SK-N-SH (cell line): ENCODE data around the gene FOXF1. TPM values are rescaled to one million over a fixed set of nuclear protein-coding genes. Genes with fewer than 3 reads are reported as not detected.

Experiments used
- CTCF ChIA-PET: fragments of 300-600, 350-600 bp; formaldehyde crosslinking; extraction: SDS; loops from one replicate; lab custom pipeline; 2021; lab: Yijun Ruan, JAX
- POLR2A ChIA-PET: fragments of 350-600 bp; sonication (Branson Sonifier 250); formaldehyde crosslinking; extraction: SDS; loops from one replicate; lab custom pipeline; 2020; ENCODE audit warnings: antibody characterized with exemption, inconsistent platforms; lab: Yijun Ruan, JAX
- DNase-seq: peaks from one replicate; pipeline ENCODE4 v3.0.0; 2012
- H2AFZ ChIP-seq: fragments of 200-600 bp; sonication (generic); 2 replicates; pipeline ENCODE4 v1.8.1; 2016; ENCODE audit warnings: antibody characterized with exemption, mild to moderate bottlenecking, low read depth
- H3F3A ChIP-seq: fragments of 200-600 bp; sonication (generic); replicated peaks from 2 replicates; pipeline ENCODE3; 2016; ENCODE audit warnings: antibody characterized with exemption, mild to moderate bottlenecking; ENCODE audit not compliant: insufficient read depth
- H3K27ac ChIP-seq, 2 experiments: fragments of 200-500 bp in 1 of 2; fragments of 200-600 bp in 1 of 2; sonication (Bioruptor generic) in 1 of 2; sonication (generic), shearing (Covaris generic) in 1 of 2; 2 replicates each; pipeline versions ENCODE4 v1.5.1 to v1.6.1; 2014 to 2016; ENCODE audit warnings: low read depth in 2 of 2, inconsistent platforms in 1 of 2, low read length in 1 of 2, mild to moderate bottlenecking in 1 of 2, mixed read lengths in 1 of 2
- H3K27me3 ChIP-seq: fragments of 200-600 bp; sonication (generic), shearing (Covaris generic); 2 replicates; pipeline ENCODE4 v1.6.1; 2016; ENCODE audit warnings: mixed run types; ENCODE audit not compliant: insufficient read depth
- H3K36me3 ChIP-seq, 2 experiments: fragments of 200-500 bp in 1 of 2; fragments of 200-600 bp in 1 of 2; sonication (Bioruptor generic) in 1 of 2; sonication (generic) in 1 of 2; replicated peaks in 1 of 2; 2 replicates each; pipeline versions ENCODE3 to v1.5.1; 2014 to 2016; ENCODE audit warnings: low read length in 1 of 2, mild to moderate bottlenecking in 1 of 2; ENCODE audit not compliant: insufficient read depth in 2 of 2, control insufficient read depth in 1 of 2
- H3K4me1 ChIP-seq, 2 experiments: fragments of 200-500 bp in 1 of 2; fragments of 200-600 bp in 1 of 2; sonication (Bioruptor generic) in 1 of 2; sonication (generic), shearing (Covaris generic) in 1 of 2; 2 replicates each; pipeline versions ENCODE4 v1.5.1 to v1.6.1; 2014 to 2016; ENCODE audit warnings: low read depth in 1 of 2, low read length in 1 of 2, mixed run types in 1 of 2; ENCODE audit not compliant: insufficient read depth in 2 of 2, control insufficient read depth in 1 of 2
- H3K4me2 ChIP-seq: fragments of 200-600 bp; sonication (generic), shearing (Covaris generic); 2 replicates; pipeline ENCODE4 v1.6.1; 2017; ENCODE audit warnings: mixed run types
- H3K4me3 ChIP-seq, 2 experiments: fragments of 200-500 bp in 1 of 2; fragments of 200-600 bp in 1 of 2; sonication (Bioruptor generic) in 1 of 2; sonication (generic), shearing (Covaris generic) in 1 of 2; 2 replicates each; pipeline versions ENCODE4 v1.5.1 to v1.8.1; 2014 to 2016; ENCODE audit warnings: low read depth in 2 of 2, inconsistent platforms in 1 of 2, low read length in 1 of 2, mild to moderate bottlenecking in 1 of 2, mixed read lengths in 1 of 2, moderate library complexity in 1 of 2
- H3K79me2 ChIP-seq: fragments of 200-600 bp; sonication (generic); 2 replicates; pipeline ENCODE4 v1.8.1; 2017; ENCODE audit warnings: mild to moderate bottlenecking; ENCODE audit not compliant: insufficient read depth
- H3K9ac ChIP-seq: fragments of 200-600 bp; sonication (generic); 2 replicates; pipeline ENCODE4 v1.6.1; 2017; ENCODE audit warnings: mixed run types
- H3K9me2 ChIP-seq: fragments of 200-600 bp; sonication (generic); 2 replicates; pipeline ENCODE4 v1.6.1; 2017; ENCODE audit warnings: mixed run types
- H3K9me3 ChIP-seq: fragments of 200-600 bp; sonication (generic); 2 replicates; pipeline ENCODE4 v1.6.1; 2017; ENCODE audit warnings: mixed run types, mild to moderate bottlenecking, moderate library complexity
- H4K20me1 ChIP-seq: fragments of 200-600 bp; sonication (generic); 2 replicates; pipeline ENCODE4 v1.6.1; 2017; ENCODE audit warnings: mild to moderate bottlenecking, mixed run types; ENCODE audit not compliant: insufficient read depth
- CHD2 ChIP-seq: fragments of 150-350 bp; IDR thresholded peaks from 2 replicates; pipeline ENCODE4 v1.6.1; 2018; ENCODE audit warnings: low read length; ENCODE audit not compliant: partially characterized antibody
- CTCF ChIP-seq: fragments of 200-600 bp; sonication (generic); IDR thresholded peaks from 2 replicates; pipeline ENCODE4 v1.6.1; 2017; ENCODE audit warnings: antibody characterized with exemption, mild to moderate bottlenecking, moderate library complexity
- EP300 ChIP-seq, 2 experiments: IDR thresholded peaks; 2 replicates each; pipeline versions ENCODE4 v1.4.0 to v1.6.1; 2012; ENCODE audit warnings: borderline replicate concordance in 1 of 2, low read depth in 1 of 2, low read length in 1 of 2
- FOXM1 ChIP-seq: IDR thresholded peaks from 2 replicates; pipeline ENCODE4 v1.4.0; 2012; ENCODE audit warnings: low read depth, mild to moderate bottlenecking
- GABPA ChIP-seq: IDR thresholded peaks from 2 replicates; pipeline ENCODE4 v1.4.0; 2012; ENCODE audit warnings: low read depth, mild to moderate bottlenecking
- JUND ChIP-seq: IDR thresholded peaks from 2 replicates; pipeline ENCODE4 v1.4.0; 2012
- MAX ChIP-seq: IDR thresholded peaks from 2 replicates; pipeline ENCODE4 v1.4.0; 2012; ENCODE audit warnings: low read depth
- MEF2A ChIP-seq: IDR thresholded peaks from 2 replicates; pipeline ENCODE4 v1.4.0; 2012; ENCODE audit warnings: low read depth, borderline replicate concordance
- PBX3 ChIP-seq: IDR thresholded peaks from 2 replicates; pipeline ENCODE4; 2012
- RCOR1 ChIP-seq: fragments of 150-350 bp; IDR thresholded peaks from 2 replicates; pipeline ENCODE4 v1.6.1; 2017; ENCODE audit warnings: antibody characterized with exemption, low read length
- RXRA ChIP-seq: IDR thresholded peaks from 2 replicates; pipeline ENCODE4 v1.4.0; 2012; ENCODE audit warnings: low read depth, mild to moderate bottlenecking, borderline replicate concordance
- SIN3A ChIP-seq: IDR thresholded peaks from 2 replicates; pipeline ENCODE4 v1.6.1; 2012; ENCODE audit warnings: low read depth, mild to moderate bottlenecking, low read length, moderate library complexity, borderline replicate concordance
- TAF1 ChIP-seq: IDR thresholded peaks from 2 replicates; pipeline ENCODE4 v1.6.1; 2012; ENCODE audit warnings: low read depth, mild to moderate bottlenecking, low read length, moderate library complexity, borderline replicate concordance
- TCF12 ChIP-seq: IDR thresholded peaks from 2 replicates; pipeline ENCODE4 v1.4.0; 2012
- TEAD4 ChIP-seq: IDR thresholded peaks from 2 replicates; pipeline ENCODE4 v1.4.0; 2012; ENCODE audit warnings: mild to moderate bottlenecking, borderline replicate concordance; ENCODE audit not compliant: insufficient read depth
- USF1 ChIP-seq: IDR thresholded peaks from 2 replicates; pipeline ENCODE4 v1.4.0; 2012; ENCODE audit warnings: low read depth, borderline replicate concordance
- YY1 ChIP-seq: IDR thresholded peaks from 2 replicates; pipeline ENCODE4 v1.4.0; 2012; ENCODE audit warnings: low read depth, mild to moderate bottlenecking
- WGBS: methylation state at CpG from one replicate; pipeline ENCODE4 v1.1.6; 2017; ENCODE audit warnings: low lambda C conversion rate; 5-methylcytosine and 5-hydroxymethylcytosine counted together
- polyA plus RNA-seq, 3 experiments: library from polyadenylated mRNA; depleted of rRNA; stranded (reverse); fragments of >200 nt; gene quantifications; 2 replicates each; pipeline ENCODE4 v1.2.3, GENCODE V29; 2012

FOXF1 gene
- polyA plus RNA-seq, 1 of the 3 experiments (the other 2 are of a cell fraction), result 0.02 TPM

GRCh38 chr16:86499889-86500707 lies 10.2 kb upstream of the FOXF1 start:
- CTCF ChIA-PET, result interaction anchor here (4.1 kb wide), 1 partner anchor 18 kb away, joined by 24 read pairs; no protein-coding TSS in a partner anchor
- Histone ChIP-seq H2AFZ (no peak overlapping the region), H3K9ac (no peak overlapping the region), H4K20me1 (0 out of 2 replicates have a peak, but pooled peaks cover 13% of the 10 kb centered on the region), H3K4me1 (no peaks in the 10 kb centered on the region), H3F3A (no peaks in the 10 kb centered on the region), H3K27me3 (peaks cover 97% of the 10 kb centered on the region), H3K9me3 (no peaks in the 10 kb centered on the region), H3K4me3 (no peak overlapping the region), H3K4me2 (no peak overlapping the region), H3K27ac (no peak overlapping the region), H3K9me2 (no peaks in the 10 kb centered on the region)
- no peak for DNase-seq
- WGBS, result 14% methylated on average over 9 of the region's 16 CpGs
- TF ChIP-seq RCOR1, result no peak
- TF ChIP-seq JUND, result no peak
- TF ChIP-seq, all 33 proteins: peak for 0
- Histone ChIP-seq H3K79me2 (no peaks in the 10 kb centered on the region), H3K36me3 (no peaks in the 10 kb centered on the region)
- POLR2A ChIA-PET, result no interaction called here

GRCh38 chr16:86500708-86501510 lies 9.4 kb upstream of the FOXF1 start:
- Histone ChIP-seq H3K79me2 (no peaks in the 10 kb centered on the region), H3K9ac (no peak overlapping the region), H3K4me2 (no peak overlapping the region), H3K27ac (no peak overlapping the region), H3K4me3 (no peak overlapping the region), H3K9me3 (no peaks in the 10 kb centered on the region), H2AFZ (no peak overlapping the region), H3K36me3 (no peaks in the 10 kb centered on the region), H4K20me1 (0 out of 2 replicates have a peak, but pooled peaks cover 13% of the 10 kb centered on the region), H3K4me1 (no peaks in the 10 kb centered on the region), H3K27me3 (peaks cover 96% of the 10 kb centered on the region), H3K9me2 (no peaks in the 10 kb centered on the region), H3F3A (no peaks in the 10 kb centered on the region)
- WGBS, result 6% methylated on average over 11 of the region's 13 CpGs
- POLR2A ChIA-PET, result no interaction called here
- CTCF ChIA-PET, result interaction anchor here (4.1 kb wide), 1 partner anchor 17 kb away, joined by 24 read pairs; no protein-coding TSS in a partner anchor
- TF ChIP-seq TCF12 (no peak), MEF2A (no peak), RXRA (no peak), USF1 (no peak), TEAD4 (no peak), EP300 (IDR thresholded peaks at IDR 0.05; ENCODE audit: borderline replicate concordance in 1 of 2, low read depth in 1 of 2, low read length in 1 of 2) (no peak), GABPA (no peak), YY1 (no peak), CTCF (no peak), FOXM1 (no peak), CHD2 (no peak), SIN3A (no peak), PBX3 (no peak), TAF1 (no peak), MAX (no peak)
- DNase-seq, result no peak
